ENCODE results near the gene FAM3A. TPM values are rescaled to one million over a fixed set of nuclear protein-coding genes. Genes with fewer than 3 reads are reported as not detected.
"Not testable (repeated sequence)": the region's sequence is repeated elsewhere in the genome, so short reads cannot be mapped to it uniquely, and the experiment has no call there.

FAM3A gene, protein sequence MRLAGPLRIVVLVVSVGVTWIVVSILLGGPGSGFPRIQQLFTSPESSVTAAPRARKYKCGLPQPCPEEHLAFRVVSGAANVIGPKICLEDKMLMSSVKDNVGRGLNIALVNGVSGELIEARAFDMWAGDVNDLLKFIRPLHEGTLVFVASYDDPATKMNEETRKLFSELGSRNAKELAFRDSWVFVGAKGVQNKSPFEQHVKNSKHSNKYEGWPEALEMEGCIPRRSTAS
- total RNA-seq (2014; rRNA removed; shearing (Covaris generic); ENCODE audit: low replicate concordance): 32.5 and 47.1 TPM in 2 replicates

DNA sequence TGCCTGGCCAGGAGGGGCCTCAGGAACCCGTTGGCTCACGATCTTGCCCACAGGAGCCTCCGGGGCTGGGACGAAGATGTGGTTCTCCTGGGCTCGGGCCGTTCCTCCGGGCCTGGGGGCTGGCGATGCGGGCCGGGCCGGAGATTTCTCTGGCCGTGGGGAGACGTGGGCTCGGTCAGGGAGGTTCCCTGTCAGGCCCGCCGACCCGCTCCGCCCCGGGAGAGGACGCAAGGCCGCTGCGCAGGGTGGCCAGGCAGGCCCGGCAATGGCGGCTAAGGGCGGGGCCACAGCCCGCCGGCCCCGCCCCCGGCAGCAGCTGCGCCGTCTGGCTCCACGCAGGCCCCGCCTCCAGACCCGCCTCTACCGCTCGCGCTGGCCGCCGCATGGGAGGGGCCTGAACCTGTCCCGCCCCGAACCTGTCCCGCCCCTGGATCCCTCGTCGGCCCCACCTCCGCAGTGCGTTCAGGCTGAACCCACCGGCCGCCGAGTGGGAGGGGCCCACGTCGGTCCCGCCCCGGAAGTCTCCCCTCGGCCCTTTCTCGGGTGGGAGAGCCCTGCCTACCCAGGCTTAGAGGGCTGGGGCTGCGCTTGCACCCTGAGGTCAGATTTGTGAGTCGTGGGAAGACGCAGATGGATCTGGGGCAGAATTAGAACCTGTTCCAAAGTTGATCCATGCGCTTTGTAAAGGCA, at the start of gene FAM3A:
TSS of gene FAM3A (minus strand) at position 267 of the 690 bp plus-strand sequence. CDS start 460 bp downstream, outside the sequence.
- in situ Hi-C loops (cut with HindIII; ENCODE audit: low pct_unique_long_range_greater_than_20kb, low sequenced_read_pairs): no loop called here

DNA sequence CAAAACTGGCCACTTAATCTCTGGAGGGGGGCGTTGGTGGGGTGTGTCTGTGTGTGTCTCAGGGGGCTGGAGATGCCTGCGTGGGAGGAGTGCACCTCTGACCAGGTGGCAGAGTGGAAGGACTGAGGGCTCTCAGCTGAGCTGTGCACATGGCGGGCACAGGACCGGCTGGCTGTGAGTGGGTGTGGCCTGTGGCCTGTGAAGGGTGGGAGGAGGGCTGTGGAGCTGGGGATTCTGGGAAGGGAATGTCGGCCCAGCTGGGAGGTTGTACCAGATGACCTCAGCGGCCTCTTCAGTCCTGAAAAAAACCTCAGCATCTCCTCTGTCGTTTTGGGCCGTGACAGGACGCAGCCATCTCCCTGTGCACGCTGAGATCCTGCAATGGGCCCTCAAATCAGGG, 46.3 kb upstream of the FAM3A start:
- in situ Hi-C loops (cut with HindIII; ENCODE audit: low pct_unique_long_range_greater_than_20kb, low sequenced_read_pairs); DNase-seq (ENCODE audit: low read depth): not testable (repeated sequence)

More for the DNA sequence above, at the start of gene FAM3A:
- DNase-seq (ENCODE audit: low read depth): peak; percentile 85

DNA sequence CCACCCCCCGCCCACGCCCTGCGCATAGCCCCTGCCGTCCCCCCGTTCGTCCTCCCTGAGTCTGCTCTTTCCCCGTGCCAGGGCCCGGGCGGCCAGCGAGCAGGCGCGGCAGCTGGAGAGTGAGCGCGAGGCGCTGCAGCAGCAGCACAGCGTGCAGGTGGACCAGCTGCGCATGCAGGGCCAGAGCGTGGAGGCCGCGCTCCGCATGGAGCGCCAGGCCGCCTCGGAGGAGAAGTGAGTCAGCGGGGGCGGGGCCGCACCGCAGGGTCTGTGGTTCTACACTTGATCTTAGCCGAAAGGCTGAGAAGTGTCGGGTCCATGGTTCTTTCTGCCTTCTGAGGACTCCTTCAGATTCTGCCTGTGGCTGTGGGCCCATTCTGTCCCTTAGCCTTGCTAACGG, 44.3 kb upstream of the FAM3A start:
- in situ Hi-C loops (cut with HindIII; ENCODE audit: low pct_unique_long_range_greater_than_20kb, low sequenced_read_pairs); DNase-seq (ENCODE audit: low read depth): not testable (repeated sequence)

DNA sequence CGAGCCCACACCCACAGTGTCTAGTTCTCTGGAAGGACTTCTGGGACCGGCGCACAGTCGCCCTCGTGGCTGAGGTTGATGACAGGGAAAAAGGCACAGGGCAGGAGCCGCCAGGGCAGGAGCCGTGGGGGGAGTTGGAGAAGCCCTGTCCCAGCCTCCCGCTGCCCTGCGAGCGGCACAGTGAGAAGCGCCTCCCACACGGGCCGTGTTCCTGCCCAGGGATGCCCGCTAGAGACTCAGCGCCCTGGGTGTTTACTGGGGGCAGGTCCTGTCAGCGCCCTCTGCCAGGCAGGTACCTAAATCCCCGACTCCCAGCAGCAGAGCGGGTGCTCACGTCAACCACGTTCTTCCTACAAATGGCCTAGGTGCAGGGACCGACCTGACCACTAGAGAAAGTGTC, 42.9 kb upstream of the FAM3A start:
- DNase-seq (ENCODE audit: low read depth); in situ Hi-C loops (cut with HindIII; ENCODE audit: low pct_unique_long_range_greater_than_20kb, low sequenced_read_pairs): not testable (repeated sequence)

DNA sequence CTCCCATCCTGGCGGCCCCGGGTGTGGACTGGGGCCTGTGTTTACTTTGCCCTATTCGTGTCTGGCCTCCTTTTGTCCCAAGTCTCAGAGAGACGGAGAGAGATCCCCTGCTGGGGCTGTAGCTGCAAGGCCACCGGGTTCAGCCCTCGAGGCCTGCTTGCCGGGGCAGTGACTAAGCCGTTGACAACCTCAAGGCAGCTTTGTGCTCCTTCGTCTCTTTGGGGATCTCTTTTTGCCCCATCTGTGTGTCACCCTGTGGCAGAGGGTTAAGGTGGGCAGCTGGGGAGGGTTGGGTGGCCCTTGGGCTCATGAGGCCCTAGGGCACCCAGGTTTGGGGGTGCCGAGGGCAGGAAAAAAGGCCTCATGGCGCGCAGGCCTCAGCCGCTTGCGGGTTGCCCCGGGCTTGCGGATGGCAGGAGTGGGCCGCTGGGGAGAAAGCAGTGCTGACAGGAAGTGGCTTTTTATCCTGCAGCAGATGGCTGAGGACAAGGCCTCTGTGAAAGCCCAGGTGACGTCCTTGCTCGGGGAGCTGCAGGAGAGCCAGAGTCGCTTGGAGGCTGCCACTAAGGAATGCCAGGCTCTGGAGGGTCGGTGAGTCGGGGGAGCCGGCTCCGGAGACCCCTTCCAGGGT, 42.1 kb upstream of the FAM3A start:
- DNase-seq (ENCODE audit: low read depth); in situ Hi-C loops (cut with HindIII; ENCODE audit: low pct_unique_long_range_greater_than_20kb, low sequenced_read_pairs): not testable (repeated sequence)

DNA sequence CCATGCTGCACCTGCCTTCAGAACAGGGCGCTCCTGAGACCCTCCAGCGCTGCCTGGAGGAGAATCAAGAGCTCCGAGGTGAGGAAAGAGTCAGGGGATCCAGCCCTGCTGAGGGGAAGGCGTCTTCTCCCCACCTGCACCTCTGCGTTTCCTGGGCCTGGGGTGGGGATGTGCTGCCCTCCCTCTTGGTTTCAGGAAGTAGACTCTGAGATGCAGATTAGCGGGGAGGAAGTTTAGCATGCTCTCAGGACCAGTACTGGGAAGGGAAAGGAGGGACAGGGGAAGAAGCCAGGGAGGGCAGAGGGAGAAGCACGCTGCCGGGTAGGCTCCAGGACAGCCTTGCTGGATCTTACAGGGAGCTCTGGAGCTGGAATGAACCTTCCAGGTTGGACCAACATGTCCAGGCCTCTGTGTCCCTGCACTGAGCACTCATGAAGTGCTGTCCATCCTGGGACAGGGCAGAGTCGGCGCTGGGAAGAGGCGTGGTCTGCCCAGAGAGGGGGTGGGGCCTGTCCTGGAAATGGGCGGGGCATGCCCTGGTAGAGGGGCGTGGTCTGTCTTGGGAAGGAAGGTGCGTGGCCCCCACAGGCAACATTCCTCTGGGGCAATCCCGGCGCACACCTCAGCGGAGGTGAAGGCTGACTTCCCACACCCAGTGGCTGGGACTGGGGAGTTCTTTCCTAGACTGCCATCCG, 36.2 kb upstream of the FAM3A start:
- DNase-seq (ENCODE audit: low read depth); in situ Hi-C loops (cut with HindIII; ENCODE audit: low pct_unique_long_range_greater_than_20kb, low sequenced_read_pairs): not testable (repeated sequence)

DNA sequence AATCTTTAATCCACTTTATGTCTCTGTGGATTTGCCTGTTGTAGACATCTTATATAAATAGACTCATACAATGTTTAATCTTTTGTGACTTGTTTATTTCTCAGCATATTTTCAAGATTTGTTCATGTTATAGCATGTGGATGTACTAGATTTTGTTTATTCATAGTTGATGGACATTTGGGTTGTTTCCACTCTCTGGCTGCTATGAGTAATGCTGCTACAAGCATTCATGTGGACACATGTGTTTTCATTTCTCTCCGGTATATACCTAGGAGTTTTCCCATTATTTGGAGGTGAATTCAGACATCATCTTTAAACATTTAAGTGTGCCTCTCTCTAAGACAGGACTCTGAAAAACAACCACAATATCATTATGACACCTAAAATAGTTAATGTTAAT, 33.7 kb upstream of the FAM3A start:
- no peak for DNase-seq (ENCODE audit: low read depth)
- in situ Hi-C loops (cut with HindIII; ENCODE audit: low pct_unique_long_range_greater_than_20kb, low sequenced_read_pairs): no loop called here

DNA sequence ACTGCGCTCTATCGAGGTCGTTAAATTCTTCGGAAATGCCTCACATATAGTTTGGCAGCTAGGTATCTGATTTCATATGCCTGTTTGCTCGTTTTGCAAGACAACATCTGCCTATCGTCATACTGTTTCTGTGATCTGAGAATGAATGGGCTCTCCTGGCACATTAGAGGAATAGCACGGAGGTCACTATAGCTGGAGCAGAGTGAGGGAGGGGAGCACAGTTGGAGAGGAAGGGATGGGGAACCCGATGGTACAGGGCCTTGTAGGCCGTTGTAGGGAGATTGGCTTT, 31.9 kb upstream of the FAM3A start:
- in situ Hi-C loops (cut with HindIII; ENCODE audit: low pct_unique_long_range_greater_than_20kb, low sequenced_read_pairs): no loop called here
- DNase-seq (ENCODE audit: low read depth): no peak

DNA sequence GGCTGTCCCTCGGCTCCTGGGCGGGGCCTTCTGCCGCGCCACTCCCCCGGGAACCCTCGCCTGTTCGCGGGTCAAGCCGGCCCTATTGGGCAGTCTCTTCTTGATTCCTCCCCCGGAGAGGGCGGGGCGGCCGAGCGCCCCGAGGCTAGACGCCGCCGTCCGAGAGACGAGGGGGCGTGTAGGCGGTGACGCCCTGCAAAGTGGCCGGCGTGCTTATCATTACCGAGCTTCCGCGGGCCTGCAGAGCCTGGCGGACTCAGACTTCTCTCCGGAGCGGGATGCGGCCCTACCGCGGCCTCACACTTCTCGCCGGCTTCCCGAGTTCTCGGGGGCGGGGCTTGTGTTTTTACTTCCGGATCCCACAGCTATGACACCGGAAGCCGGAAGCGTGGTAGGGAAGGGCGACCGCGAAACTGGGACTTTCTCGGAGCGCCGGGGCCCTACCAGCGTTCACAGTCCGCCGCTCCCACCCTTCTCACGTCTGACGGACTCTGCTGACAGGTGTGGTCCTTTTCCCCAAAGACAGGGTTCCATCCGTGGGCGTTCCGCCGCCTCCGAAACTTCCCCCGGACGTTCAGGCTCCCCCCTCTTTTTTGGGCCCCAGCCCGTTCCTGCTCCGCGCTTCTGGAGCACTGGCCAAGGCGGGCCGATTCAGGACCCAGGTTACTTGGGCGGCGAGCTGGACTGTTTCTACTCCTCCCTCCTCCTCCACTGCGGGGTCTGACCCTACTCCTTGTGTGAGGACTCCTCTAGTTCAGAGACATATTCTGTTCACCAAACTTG, 31.4 kb upstream of the FAM3A start, which contains the start of gene IKBKG:
TSS of gene IKBKG (plus strand) at position 376 of the 783 bp plus-strand sequence. CDS start 4,383 bp downstream, outside the sequence.
- in situ Hi-C loops (cut with HindIII; ENCODE audit: low pct_unique_long_range_greater_than_20kb, low sequenced_read_pairs): no loop called here

DNA sequence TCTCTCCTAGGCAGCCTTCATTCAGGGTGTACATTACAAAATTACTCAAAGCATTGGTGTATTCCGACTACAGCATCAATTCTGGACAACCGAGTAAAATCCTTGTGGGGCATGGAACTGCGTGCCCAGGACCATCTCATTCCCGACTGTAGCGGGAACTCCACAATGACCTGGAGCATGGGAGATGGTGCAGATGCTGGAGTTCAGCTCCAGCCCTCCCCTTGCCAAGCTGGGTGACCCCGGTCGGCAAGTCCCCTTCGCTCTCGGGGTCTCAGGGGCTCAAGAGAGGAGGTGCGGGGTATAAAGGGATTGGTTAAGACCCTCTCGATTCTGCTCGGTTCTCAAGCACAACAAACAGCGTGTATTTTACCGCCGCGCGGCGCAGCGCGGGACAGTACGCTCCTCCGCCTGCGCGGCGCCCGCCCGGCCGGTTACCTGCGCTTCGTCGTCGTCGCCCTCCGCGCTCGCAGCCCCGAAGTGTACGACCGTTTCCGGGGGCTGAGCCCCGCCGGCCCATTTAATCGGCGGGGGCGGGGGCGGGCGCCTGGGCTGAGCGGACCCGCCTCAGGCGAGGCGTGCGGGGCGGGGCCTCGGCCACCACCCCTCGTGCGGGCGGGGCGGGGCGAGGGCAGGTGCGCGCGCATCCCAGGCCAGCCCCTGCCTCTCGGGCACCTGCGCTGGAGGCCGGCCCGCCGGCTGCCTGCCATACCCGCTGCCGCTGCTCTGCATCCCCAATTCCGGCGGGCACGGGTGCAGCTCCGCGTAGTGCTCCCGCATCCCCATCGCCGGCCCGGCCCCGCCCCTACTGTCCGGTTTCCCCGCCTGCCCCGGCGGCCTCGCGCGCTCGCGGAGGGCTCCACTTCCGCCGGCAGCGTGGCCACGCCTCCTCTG, 30.6 kb upstream of the FAM3A start, which contains the start of gene G6PD:
TSS of gene G6PD (minus strand) at position 493 of the 891 bp plus-strand sequence. CDS start 691 bp downstream, outside the sequence.
- no peak for DNase-seq (ENCODE audit: low read depth)
- in situ Hi-C loops (cut with HindIII; ENCODE audit: low pct_unique_long_range_greater_than_20kb, low sequenced_read_pairs): no loop called here

More for the DNA sequence above, 31.4 kb upstream of the FAM3A start, which contains the start of gene IKBKG:
- peak; percentile 94 for DNase-seq (ENCODE audit: low read depth)

DNA sequence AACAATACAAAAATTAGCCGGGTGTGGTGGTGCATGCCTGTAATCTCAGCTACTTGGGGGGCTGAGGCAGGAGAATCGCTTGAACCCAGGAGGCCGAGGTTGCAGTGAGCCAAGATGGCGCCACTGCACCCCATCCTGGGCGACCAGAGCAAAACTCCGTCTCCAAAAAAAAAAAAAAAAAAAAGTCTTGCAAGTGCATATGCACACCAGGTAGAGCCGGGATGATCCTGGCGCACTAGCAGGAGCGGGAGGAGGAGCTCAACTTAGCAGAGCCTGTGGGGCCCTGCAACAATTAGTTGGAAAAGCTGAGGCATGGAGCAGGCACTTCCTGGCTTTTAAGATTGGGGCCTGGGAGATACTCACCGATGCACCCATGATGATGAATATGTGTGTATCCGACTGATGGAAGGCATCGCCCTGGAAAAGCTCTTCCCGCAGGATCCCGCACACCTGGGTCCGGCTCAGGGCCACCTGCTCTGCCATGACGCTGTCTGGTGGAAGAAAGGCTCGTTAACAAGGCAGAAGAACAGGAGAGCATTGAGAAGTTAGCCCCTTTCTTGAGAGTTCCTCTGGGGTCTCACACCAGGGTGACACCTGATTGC, 29.7 kb upstream of the FAM3A start:
- in situ Hi-C loops (cut with HindIII; ENCODE audit: low pct_unique_long_range_greater_than_20kb, low sequenced_read_pairs): no loop called here
- no peak for DNase-seq (ENCODE audit: low read depth)

DNA sequence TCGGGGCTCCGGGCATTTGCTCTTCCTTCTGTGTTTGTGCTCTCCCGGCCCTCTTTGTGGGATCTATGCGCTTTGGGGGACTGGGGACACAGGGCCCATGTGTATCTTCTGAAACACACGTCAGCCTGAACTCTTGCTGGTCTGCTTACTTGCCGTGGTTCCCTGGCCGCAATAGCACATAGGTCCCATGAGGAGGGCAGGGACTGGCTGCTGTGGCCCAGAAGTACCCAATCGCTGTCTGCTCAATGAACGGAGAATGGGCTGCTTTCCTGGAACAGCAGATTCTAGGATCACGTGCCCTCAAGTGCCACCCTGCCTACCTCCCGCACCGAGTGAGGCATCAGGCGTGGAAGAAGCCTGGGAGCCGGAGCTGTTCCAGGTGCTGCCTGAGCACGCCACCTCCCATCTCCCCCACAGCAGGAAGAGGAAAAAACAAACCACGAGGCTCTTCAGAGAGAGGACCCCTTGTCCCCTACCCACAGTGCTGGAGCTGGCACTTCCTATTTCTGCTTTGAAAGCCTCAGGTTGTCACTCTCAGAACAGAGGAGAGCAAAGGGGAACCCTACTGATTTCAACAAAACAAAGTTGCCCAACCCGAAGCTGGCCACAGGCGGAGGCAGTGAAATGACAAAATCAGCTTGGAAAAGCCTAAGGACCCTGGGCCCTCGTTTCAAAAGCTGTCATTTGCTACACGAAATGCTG, 26.8 kb upstream of the FAM3A start:
- peak; percentile 84 for DNase-seq (ENCODE audit: low read depth)
- in situ Hi-C loops (cut with HindIII; ENCODE audit: low pct_unique_long_range_greater_than_20kb, low sequenced_read_pairs): no loop called here

DNA sequence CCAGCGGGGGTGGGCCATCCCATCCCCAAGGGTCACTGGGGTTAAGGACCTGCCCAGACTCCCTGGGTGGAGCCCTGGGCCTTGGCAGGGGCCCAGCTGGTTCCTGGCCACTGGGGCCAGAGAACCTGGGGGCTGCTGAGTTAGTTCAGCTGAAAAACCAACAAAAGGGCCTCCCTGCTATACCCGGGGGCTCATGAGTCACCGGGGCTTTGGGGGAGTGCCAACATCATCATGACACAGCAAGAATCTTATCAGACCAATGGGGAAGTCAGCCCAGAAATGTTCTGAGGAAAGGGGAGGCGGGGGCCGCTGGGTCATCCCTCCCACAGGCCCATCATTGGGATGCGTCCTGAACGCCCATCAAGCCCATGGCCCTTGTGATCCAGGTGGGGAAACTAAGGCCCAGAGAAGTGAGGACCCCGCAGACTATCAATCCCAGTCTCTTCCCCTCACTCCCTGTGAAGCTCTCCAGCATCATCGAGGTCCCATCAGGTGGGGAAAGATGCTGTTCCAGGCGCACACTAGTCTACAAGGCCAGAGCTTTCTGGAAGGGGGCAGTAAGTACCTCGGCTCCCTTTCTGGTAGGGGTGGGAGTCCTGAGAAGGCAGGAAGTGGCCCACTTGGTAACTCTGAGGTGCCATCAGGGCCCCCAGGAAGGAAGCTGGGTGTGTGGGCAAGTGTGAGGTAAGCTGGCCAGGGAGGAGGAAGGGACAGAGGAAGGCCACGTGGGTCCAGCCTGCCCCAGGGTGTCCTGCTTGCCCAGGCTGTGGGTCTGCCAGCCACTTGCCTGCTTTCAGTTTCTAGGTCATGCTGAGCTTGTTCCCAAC, 26.1 kb upstream of the FAM3A start:
- DNase-seq (ENCODE audit: low read depth): peak; percentile 97
- in situ Hi-C loops (cut with HindIII; ENCODE audit: low pct_unique_long_range_greater_than_20kb, low sequenced_read_pairs): no loop called here

DNA sequence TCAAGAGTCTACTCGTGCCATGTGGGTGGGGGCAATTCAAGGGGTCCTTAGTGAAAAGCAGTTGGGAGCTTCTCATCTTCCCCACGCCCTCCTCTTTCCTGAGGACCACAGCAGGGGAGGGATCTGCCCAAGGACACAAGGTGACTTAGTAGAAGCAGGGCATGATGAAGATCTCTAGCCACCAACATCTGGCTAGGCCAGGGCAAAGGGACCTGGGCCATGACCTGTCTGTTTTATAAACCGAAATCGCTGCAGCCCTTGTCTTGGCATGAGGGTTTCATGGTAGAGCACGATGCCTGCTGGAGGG, 25.5 kb upstream of the FAM3A start:
- in situ Hi-C loops (cut with HindIII; ENCODE audit: low pct_unique_long_range_greater_than_20kb, low sequenced_read_pairs): no loop called here
- no peak for DNase-seq (ENCODE audit: low read depth)

DNA sequence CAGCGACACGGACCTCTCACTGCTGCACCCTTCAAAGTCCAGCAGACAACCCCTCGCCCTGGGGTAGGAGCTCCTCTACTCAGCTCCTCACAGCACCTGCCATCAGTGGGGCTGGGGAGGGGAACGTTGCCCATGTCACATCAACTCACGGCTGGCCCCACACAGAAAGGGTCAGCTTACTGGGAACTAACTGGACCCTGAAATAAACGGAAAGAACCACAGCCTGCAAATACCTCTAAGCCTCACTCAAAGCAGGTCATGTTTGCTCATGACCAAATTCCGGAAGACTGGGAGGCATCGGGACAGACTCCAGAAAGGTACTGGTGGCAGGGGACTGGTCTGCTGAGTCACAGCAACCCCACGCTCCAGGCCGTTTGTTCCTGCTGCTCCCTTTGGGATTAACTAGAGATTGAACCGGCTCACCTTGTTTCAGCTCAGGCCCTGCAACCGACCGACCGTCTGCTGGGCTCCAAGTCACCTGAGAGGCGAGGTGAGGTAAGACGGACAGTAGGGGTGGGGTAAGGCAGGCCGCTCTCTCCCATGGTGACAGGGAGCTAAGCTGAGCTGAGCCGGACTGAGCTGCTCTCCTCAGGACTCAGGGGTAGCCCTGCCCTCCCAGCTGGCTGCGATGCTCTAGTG, 25.0 kb upstream of the FAM3A start:
- peak; percentile 61 for DNase-seq (ENCODE audit: low read depth)
- in situ Hi-C loops (cut with HindIII; ENCODE audit: low pct_unique_long_range_greater_than_20kb, low sequenced_read_pairs): no loop called here
